ENCODE data around the gene PHLPP1. TPM values are rescaled to one million over a fixed set of nuclear protein-coding genes. Genes with fewer than 3 reads are reported as not detected.
A peak's percentile ranks its signal among the peaks of the same experiment; 100 is the strongest.

The PHLPP1 gene
- total and polyA plus RNA-seq, 2 of the 13 experiments (the other 11 are each of a cell fraction or from before 2014, with no cell fraction given) = 9.8 to 18.5 TPM

- TF ChIP-seq ZNF770 (CRISPR knock-in tag; IDR thresholded peaks at IDR 0.05) (peak; percentile 64; the same call in 1 of the 2 replicates), ZBTB33 (CRISPR knock-in tag; IDR thresholded peaks at IDR 0.05) (no peak; the same call in 1 of the 2 replicates), ZBTB44 (CRISPR knock-in tag; IDR thresholded peaks at IDR 0.05) (no peak), ZBTB7B (CRISPR knock-in tag; IDR thresholded peaks at IDR 0.05) (no peak), CHD2 (IDR thresholded peaks at IDR 0.05; ENCODE audit: low read depth, low read length) (peak; percentile 73), FOSL2 (CRISPR knock-in tag; IDR thresholded peaks at IDR 0.05) (peak; percentile 27; the same call in 1 of the 2 replicates), MNT (IDR thresholded peaks at IDR 0.05) (peak; percentile 85), FOXP4 (CRISPR knock-in tag; IDR thresholded peaks at IDR 0.05) (peak; percentile 82), CHD4 (IDR thresholded peaks at IDR 0.05; ENCODE audit: borderline replicate concordance, low read length) (no peak), KDM5B (CRISPR knock-in tag; IDR thresholded peaks at IDR 0.05; ENCODE audit: borderline replicate concordance) (no peak; the same call in 1 of the 2 replicates), ZNF749 (CRISPR knock-in tag; IDR thresholded peaks at IDR 0.05; ENCODE audit: borderline replicate concordance) (no peak), ATRX (CRISPR knock-in tag; IDR thresholded peaks at IDR 0.05; ENCODE audit: borderline replicate concordance) (no peak), GLMP (CRISPR knock-in tag; IDR thresholded peaks at IDR 0.05; ENCODE audit: borderline replicate concordance) (no peak), FOXA3 (CRISPR knock-in tag; IDR thresholded peaks at IDR 0.05) (peak; percentile 61), ZNF260 (CRISPR knock-in tag; IDR thresholded peaks at IDR 0.05; ENCODE audit: borderline replicate concordance, low read depth) (no peak)
These were observed 488 bp upstream of the PHLPP1 start (continued) for GRCh38 chr18:62714671-62715435.
